ENCODE data around the gene HARBI1.

DNA sequence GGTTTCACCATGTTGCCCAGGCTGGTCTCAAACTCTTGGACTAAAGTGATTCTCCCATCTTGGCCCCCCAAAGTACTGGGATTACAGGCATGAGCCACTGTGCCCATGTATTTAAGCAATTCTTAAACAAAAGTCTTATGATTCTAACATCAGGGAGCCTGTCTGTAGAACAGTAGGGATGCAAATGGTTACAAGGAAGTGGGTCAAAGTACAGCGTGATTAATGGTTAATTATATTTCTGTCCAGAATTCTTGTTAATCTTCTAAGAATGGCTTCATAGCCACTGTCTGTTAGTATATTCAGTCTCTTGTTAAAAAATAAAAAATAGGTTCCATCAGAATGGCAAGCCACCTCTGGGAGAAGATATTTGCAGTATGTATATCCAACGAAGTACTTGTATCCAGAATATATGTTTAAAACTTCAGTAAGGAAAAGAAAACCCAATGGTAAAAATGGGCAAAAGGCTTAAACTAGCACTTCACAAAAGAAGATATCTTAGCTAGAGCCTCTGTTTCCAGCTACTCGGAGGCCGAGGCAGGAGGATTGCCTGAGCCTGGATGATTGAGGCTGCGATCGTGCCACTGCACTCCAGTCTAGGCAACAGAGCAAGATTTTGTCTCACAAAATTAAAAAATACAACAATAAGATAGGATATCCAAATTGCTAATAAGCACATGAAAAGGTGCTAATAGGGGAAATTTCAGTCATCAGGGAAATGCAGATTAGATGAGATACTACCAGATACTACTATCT, 23.2 kb upstream of the HARBI1 start:
- TF ChIP-seq, protein P1, sequence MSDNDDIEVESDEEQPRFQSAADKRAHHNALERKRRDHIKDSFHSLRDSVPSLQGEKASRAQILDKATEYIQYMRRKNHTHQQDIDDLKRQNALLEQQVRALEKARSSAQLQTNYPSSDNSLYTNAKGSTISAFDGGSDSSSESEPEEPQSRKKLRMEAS (CRISPR knock-in tag; IDR thresholded peaks at IDR 0.05) = no peak
- TF ChIP-seq, protein P2, sequence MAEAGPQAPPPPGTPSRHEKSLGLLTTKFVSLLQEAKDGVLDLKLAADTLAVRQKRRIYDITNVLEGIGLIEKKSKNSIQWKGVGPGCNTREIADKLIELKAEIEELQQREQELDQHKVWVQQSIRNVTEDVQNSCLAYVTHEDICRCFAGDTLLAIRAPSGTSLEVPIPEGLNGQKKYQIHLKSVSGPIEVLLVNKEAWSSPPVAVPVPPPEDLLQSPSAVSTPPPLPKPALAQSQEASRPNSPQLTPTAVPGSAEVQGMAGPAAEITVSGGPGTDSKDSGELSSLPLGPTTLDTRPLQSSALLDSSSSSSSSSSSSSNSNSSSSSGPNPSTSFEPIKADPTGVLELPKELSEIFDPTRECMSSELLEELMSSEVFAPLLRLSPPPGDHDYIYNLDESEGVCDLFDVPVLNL (CRISPR knock-in tag; IDR thresholded peaks at IDR 0.05; ENCODE audit: borderline replicate concordance, low read depth) = no peak
- TF ChIP-seq CREB1 (CRISPR knock-in tag; IDR thresholded peaks at IDR 0.05) (no peak), ZNF121 (CRISPR knock-in tag; IDR thresholded peaks at IDR 0.05) (no peak), SMAD3 (CRISPR knock-in tag; IDR thresholded peaks at IDR 0.05; ENCODE audit: borderline replicate concordance) (no peak), CREM (CRISPR knock-in tag; IDR thresholded peaks at IDR 0.05) (no peak), KAT7 (CRISPR knock-in tag; IDR thresholded peaks at IDR 0.05; ENCODE audit: borderline replicate concordance) (no peak)
- TF ChIP-seq, protein P3, sequence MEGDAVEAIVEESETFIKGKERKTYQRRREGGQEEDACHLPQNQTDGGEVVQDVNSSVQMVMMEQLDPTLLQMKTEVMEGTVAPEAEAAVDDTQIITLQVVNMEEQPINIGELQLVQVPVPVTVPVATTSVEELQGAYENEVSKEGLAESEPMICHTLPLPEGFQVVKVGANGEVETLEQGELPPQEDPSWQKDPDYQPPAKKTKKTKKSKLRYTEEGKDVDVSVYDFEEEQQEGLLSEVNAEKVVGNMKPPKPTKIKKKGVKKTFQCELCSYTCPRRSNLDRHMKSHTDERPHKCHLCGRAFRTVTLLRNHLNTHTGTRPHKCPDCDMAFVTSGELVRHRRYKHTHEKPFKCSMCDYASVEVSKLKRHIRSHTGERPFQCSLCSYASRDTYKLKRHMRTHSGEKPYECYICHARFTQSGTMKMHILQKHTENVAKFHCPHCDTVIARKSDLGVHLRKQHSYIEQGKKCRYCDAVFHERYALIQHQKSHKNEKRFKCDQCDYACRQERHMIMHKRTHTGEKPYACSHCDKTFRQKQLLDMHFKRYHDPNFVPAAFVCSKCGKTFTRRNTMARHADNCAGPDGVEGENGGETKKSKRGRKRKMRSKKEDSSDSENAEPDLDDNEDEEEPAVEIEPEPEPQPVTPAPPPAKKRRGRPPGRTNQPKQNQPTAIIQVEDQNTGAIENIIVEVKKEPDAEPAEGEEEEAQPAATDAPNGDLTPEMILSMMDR (IDR thresholded peaks at IDR 0.05) = no peak
- TF ChIP-seq, protein P4, sequence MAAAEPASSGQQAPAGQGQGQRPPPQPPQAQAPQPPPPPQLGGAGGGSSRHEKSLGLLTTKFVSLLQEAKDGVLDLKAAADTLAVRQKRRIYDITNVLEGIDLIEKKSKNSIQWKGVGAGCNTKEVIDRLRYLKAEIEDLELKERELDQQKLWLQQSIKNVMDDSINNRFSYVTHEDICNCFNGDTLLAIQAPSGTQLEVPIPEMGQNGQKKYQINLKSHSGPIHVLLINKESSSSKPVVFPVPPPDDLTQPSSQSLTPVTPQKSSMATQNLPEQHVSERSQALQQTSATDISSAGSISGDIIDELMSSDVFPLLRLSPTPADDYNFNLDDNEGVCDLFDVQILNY (CRISPR knock-in tag; IDR thresholded peaks at IDR 0.05) = no peak
